HCT116 (cell line): ENCODE measurements around the gene MBP.

ENCODE experiments used
- CTCF ChIP-seq, 3 experiments: fragments of 200-600 bp in 1 of 3; sonication (generic) in 1 of 3; IDR thresholded peaks in 2 of 3; conservative IDR thresholded peaks in 1 of 3; 2 replicates each; pipeline ENCODE4 v1.5.1; 2012 to 2017; ENCODE audit warnings: low read depth in 2 of 3, low read length in 2 of 3, antibody characterized with exemption in 1 of 3, borderline replicate concordance in 1 of 3, control low read depth in 1 of 3, mild to moderate bottlenecking in 1 of 3, mixed read lengths in 1 of 3, mixed run types in 1 of 3, moderate library complexity in 1 of 3; ENCODE audit not compliant: insufficient read depth in 1 of 3
- EZH2 ChIP-seq: fragments of 200-600 bp; sonication (generic); IDR thresholded peaks from 2 replicates; pipeline ENCODE4 v1.6.1; 2017; ENCODE audit warnings: antibody characterized with exemption, mixed run types
- POLR2A ChIP-seq: IDR thresholded peaks from 2 replicates; pipeline ENCODE4 v1.7.0; 2011; ENCODE audit warnings: borderline replicate concordance; ENCODE audit not compliant: insufficient read depth, insufficient read length; ENCODE audit errors: extremely low read depth
- RAD21 ChIP-seq: IDR thresholded peaks from 2 replicates; pipeline ENCODE4 v1.6.1; 2012; ENCODE audit warnings: low read depth, mild to moderate bottlenecking
- SIN3A ChIP-seq: IDR thresholded peaks from 2 replicates; pipeline ENCODE4 v1.6.1; 2012; ENCODE audit warnings: low read depth
- TCF7L2 ChIP-seq: IDR thresholded peaks from 2 replicates; pipeline ENCODE4 v1.7.0; 2011; ENCODE audit warnings: borderline replicate concordance, inconsistent platforms; ENCODE audit not compliant: insufficient read depth, insufficient read length; ENCODE audit errors: extremely low read depth
- YY1 ChIP-seq: IDR thresholded peaks from 2 replicates; pipeline ENCODE4 v1.6.1; 2011; ENCODE audit warnings: low read length, low read depth, moderate library complexity, mild to moderate bottlenecking; ENCODE audit not compliant: insufficient replicate concordance; ENCODE audit errors: extremely low read depth
- ZFX ChIP-seq: fragments of 450-650 bp; IDR thresholded peaks from 2 replicates; pipeline ENCODE4 v1.6.1; 2017

DNA sequence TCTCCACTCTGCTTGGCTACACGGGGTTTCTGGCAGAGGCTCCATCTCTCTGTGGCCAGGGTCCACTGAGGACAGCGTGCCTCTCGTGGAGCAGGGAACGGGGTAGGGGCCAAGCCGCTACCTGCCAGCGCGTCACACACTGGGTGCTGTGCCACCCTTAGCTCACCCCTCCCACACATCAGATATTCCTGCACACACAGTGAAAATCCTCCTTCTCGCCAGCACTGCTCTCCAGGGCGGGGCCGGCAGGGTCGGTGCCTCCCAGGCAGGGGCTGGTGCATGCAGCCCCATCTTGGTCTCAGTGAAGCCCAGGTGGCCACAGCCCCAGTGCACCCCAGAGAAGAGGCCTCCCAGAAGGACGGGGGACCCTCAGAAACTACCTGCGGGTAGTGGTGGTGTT lies 124.6 kb downstream of the MBP start:
- no peak for TF ChIP-seq EZH2
- no peak for TF ChIP-seq POLR2A
- TF ChIP-seq SIN3A = no peak
- TF ChIP-seq RAD21 = no peak
- no peak for TF ChIP-seq YY1
- no peak for TF ChIP-seq ZFX
- no peak for TF ChIP-seq TCF7L2
- no peak for TF ChIP-seq CTCF (IDR thresholded peaks at IDR 0.05 in 2 of 3, conservative IDR thresholded peaks at IDR 0.05 in 1 of 3; ENCODE audit: borderline replicate concordance in 1 of 3, insufficient read depth in 1 of 3, low read depth in 2 of 3, low read length in 2 of 3)
